ENCODE results near the gene NRG2. TPM values are rescaled to one million over a fixed set of nuclear protein-coding genes. Genes with fewer than 3 reads are reported as not detected.

The NRG2 gene
- total and polyA plus RNA-seq, 2 of the 8 experiments (the other 6 are each of a cell fraction or from before 2014, with no cell fraction given) = 0.27 to 0.54 TPM

DNA sequence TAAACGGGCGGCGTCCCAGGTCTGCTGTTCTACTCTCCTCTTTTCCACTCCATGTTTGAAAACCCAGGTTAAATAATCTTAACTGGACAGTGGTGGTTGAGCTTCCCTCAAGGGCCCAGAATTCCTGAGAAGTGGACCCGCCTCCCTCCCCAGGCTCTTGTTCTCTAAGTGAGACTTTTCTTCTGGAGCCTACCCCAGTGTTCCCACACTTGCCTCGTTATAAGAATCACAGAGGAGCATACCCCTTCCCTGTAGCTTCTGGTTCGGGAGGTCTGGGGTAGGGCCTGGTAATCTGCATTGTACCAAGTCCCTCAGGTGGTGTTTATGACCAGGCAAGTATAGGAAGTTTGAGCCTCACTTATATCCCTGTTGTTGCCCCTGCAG is 235.5 kb downstream of the NRG2 start:
- Histone ChIP-seq H3K9me3 (ENCODE audit: insufficient read depth in 2 of 2, low read depth in 1 of 2, low read length in 1 of 2) (no peaks in the 10 kb centered on the region), H3K9ac (replicated peaks in 1 of 4; ENCODE audit: extremely low read depth in 1 of 4, low read depth in 3 of 4, low read length in 3 of 4) (no peak overlapping the region), H3K14ac (ENCODE audit: insufficient read length) (no peak overlapping the region), H3K4me2 (ENCODE audit: insufficient read depth in 1 of 2, low read depth in 2 of 2, low read length in 2 of 2) (no peak overlapping the region), H3K56ac (replicated peaks; ENCODE audit: insufficient read length, low read depth, low read length) (no peak overlapping the region), H2BK15ac (ENCODE audit: low read length) (no peak overlapping the region), H4K20me1 (replicated peaks in 1 of 2; ENCODE audit: control insufficient read depth in 1 of 2, insufficient read depth in 2 of 2, low read length in 2 of 2) (peaks cover 0 to 4% of the 10 kb centered on the region in 2 experiments), H4K8ac (ENCODE audit: extremely low read depth, insufficient read depth, low read length) (no peak overlapping the region), H3K79me1 (ENCODE audit: low read depth, low read length) (no peaks in the 10 kb centered on the region), H3K27ac (ENCODE audit: low read depth, low read length) (no peak overlapping the region), H2BK120ac (replicated peaks; ENCODE audit: low read depth, low read length) (no peak overlapping the region), H2BK5ac (ENCODE audit: low read depth, low read length) (no peak overlapping the region), H4K91ac (replicated peaks; ENCODE audit: insufficient read length, low read length) (no peak overlapping the region), H3K23ac (ENCODE audit: insufficient read length) (no peak overlapping the region), H3K18ac (ENCODE audit: extremely low read depth, low read length) (no peak overlapping the region), H2AK5ac (ENCODE audit: low read depth, low read length) (no peak overlapping the region), H2AFZ (ENCODE audit: low read length) (no peak overlapping the region), H3K4me1 (replicated peaks in 1 of 4; ENCODE audit: control insufficient read depth in 3 of 4, insufficient read depth in 4 of 4, low read length in 3 of 4) (no peaks in the 10 kb centered on the region), H3K36me3 (ENCODE audit: control insufficient read depth in 2 of 4, insufficient read depth in 4 of 4, low read length in 3 of 4) (no peaks in the 10 kb centered on the region), H3K27me3 (replicated peaks in 1 of 4; ENCODE audit: control insufficient read depth in 3 of 4, extremely low read depth in 1 of 4, insufficient read depth in 3 of 4, low read length in 3 of 4) (peaks cover 0 to 3% (median 1%) of the 10 kb centered on the region in 4 experiments; a peak in 1 of 7 replicates), H3K4me3 (ENCODE audit: extremely low read depth in 1 of 4, insufficient read depth in 2 of 4, low read depth in 3 of 4, low read length in 4 of 4) (no peak overlapping the region), H3K4ac (replicated peaks; ENCODE audit: insufficient read length, low read depth, low read length) (no peak overlapping the region), H3K23me2 (ENCODE audit: low read depth, low read length) (no peaks in the 10 kb centered on the region), H2BK12ac (ENCODE audit: low read depth, low read length) (no peak overlapping the region), H3K79me2 (ENCODE audit: control insufficient read depth in 1 of 2, insufficient read depth in 2 of 2, low read length in 2 of 2) (no peaks in the 10 kb centered on the region), H4K5ac (ENCODE audit: insufficient read length, low read depth, low read length) (no peak overlapping the region), H2BK20ac (ENCODE audit: low read length) (no peak overlapping the region)
- ChIA-PET CTCF (ENCODE audit: partially characterized antibody) (interaction anchor here (0.8 to 9.2 kb wide), 11 partner anchors 10 to 173 kb away, joined by 3 to 68 read pairs (median 8); partner anchors contain the start of gene PSD2), POLR2A (ENCODE audit: partially characterized antibody) (interaction anchor here (0.6 to 1.1 kb wide), 2 partner anchors 10 to 73 kb away, joined by 3 read pairs; no protein-coding TSS in a partner anchor)
- DNase-seq (ENCODE audit: low read depth in 1 of 2, low spot score in 2 of 2) (no peak), FAIRE-seq (no peak)
- WGBS, 2 experiments (ENCODE audit: extremely low coverage in 1 of 2, insufficient coverage in 1 of 2, insufficient read length in 1 of 2, insufficient replicate concordance in 2 of 2, low coverage in 1 of 2, low lambda C conversion rate in 2 of 2, missing lambda C conversion rate in 1 of 2) = 82% methylated on average over 6 of the region's 6 CpGs; no CpG with 5 or more reads in 1 of the 2 experiments
- no peak for TF ChIP-seq E2F6 (IDR thresholded peaks at IDR 0.05)
- TF ChIP-seq SRF (IDR thresholded peaks at IDR 0.05; ENCODE audit: low read depth, low read length) = no peak

Measured in H1 (cell line).